T47D (cell line): Measurements from ENCODE around the gene CHRNE.

Experiments
- DNase-seq, 2 experiments: peaks; one replicate each; pipeline versions ENCODE4 v3.0.0 to v3.0.0-alpha.2; 2011 to 2012; ENCODE audit warnings: low read depth in 1 of 2, low spot score in 1 of 2
- JUND ChIP-seq: IDR thresholded peaks from 2 replicates; pipeline ENCODE4 v1.6.1; 2012; ENCODE audit warnings: low read depth
- in situ Hi-C: cut with HindIII; loops from 2 replicates; pipeline ENCODE4 v1.10.0; 2016; ENCODE audit warnings: low sequenced_read_pairs, low pct_unique_long_range_greater_than_20kb

Gene CHRNE

DNA sequence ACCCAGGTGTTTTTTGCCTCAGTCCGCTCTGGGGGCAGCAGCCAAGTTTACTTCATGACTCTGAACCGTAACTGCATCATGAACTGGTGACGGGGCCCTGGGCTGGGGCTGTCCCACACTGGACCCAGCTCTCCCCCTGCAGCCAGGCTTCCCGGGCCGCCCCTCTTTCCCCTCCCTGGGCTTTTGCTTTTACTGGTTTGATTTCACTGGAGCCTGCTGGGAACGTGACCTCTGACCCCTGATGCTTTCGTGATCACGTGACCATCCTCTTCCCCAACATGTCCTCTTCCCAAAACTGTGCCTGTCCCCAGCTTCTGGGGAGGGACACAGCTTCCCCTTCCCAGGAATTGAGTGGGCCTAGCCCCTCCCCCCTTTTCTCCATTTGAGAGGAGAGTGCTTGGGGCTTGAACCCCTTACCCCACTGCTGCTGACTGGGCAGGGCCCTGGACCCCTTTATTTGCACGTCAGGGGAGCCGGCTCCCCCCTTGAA is 5.7 kb downstream of the CHRNE start:
- TF ChIP-seq JUND = no peak
- no peak for DNase-seq
- in situ Hi-C loops = no loop called here

DNA sequence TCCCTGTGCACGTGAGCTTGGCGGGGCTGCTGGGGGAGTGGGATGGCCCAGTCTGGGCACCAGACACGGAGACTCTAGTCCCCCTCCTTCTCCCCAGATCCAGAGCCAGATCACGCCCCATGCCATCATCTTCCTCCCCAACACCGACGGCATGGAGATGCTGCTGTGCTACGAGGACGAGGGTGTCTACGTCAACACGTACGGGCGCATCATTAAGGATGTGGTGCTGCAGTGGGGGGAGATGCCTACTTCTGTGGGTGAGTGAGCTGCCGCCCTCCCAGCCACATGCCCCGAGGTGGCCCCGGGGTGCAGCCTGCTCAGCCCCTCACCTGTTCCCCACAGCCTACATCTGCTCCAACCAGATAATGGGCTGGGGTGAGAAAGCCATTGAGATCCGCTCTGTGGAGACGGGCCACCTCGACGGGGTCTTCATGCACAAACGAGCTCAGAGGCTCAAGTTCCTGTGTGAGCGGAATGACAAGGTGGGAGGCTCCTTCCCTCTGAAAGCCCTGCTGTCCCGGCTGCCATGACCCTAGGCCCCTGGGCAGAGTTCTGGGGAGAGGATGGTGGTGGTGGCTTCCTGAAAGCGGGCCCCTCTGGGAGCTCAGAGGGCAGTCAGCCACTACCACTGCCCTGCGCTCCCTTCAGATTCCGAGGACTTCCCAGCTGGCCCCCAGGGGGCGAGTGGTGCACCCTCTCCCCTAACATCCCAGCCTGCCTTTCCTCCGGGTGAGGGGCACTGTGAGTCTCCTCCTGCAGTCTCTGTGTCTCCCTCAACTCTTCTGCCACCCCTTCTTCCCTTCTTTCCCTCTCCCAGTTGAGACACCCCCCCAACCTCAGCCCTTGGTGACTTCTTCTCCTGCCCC is 6.3 kb downstream of the CHRNE start:
- no peak for DNase-seq
- in situ Hi-C loops = no loop called here

DNA sequence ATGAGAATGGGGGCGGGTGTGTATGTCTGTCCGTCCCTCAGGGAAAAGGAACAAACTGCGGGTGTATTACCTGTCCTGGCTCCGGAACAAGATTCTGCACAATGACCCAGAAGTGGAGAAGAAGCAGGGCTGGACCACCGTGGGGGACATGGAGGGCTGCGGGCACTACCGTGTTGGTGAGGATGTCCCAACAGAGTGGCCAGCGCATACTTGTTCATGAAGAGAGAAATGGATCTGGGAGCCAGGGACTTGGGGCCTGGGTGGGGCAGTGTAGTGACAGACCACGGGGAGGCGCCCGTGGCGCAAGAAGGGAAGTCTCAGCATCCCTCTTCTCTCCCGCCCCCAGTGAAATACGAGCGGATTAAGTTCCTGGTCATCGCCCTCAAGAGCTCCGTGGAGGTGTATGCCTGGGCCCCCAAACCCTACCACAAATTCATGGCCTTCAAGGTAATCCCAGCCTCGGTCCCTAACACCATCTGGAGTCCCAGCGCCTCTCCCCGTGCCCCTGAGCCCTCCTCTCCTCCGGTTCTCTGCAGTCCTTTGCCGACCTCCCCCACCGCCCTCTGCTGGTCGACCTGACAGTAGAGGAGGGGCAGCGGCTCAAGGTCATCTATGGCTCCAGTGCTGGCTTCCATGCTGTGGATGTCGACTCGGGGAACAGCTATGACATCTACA is 7.1 kb downstream of the CHRNE start:
- in situ Hi-C loops = no loop called here
- TF ChIP-seq JUND = no peak
- DNase-seq = no peak

More for the DNA sequence above, 6.3 kb downstream of the CHRNE start:
- no peak for TF ChIP-seq JUND

DNA sequence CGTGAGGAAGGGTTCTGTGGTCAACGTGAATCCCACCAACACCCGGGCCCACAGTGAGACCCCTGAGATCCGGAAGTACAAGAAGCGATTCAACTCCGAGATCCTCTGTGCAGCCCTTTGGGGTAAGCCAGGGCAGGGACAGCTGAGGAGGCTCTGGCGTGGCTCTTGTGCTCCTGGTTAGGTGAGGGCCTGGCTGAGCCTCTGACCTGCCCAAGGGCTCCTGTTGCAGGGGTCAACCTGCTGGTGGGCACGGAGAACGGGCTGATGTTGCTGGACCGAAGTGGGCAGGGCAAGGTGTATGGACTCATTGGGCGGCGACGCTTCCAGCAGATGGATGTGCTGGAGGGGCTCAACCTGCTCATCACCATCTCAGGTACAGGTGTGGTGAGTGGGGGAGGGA is 7.8 kb downstream of the CHRNE start:
- in situ Hi-C loops = no loop called here
- DNase-seq = no peak
- no peak for TF ChIP-seq JUND

DNA sequence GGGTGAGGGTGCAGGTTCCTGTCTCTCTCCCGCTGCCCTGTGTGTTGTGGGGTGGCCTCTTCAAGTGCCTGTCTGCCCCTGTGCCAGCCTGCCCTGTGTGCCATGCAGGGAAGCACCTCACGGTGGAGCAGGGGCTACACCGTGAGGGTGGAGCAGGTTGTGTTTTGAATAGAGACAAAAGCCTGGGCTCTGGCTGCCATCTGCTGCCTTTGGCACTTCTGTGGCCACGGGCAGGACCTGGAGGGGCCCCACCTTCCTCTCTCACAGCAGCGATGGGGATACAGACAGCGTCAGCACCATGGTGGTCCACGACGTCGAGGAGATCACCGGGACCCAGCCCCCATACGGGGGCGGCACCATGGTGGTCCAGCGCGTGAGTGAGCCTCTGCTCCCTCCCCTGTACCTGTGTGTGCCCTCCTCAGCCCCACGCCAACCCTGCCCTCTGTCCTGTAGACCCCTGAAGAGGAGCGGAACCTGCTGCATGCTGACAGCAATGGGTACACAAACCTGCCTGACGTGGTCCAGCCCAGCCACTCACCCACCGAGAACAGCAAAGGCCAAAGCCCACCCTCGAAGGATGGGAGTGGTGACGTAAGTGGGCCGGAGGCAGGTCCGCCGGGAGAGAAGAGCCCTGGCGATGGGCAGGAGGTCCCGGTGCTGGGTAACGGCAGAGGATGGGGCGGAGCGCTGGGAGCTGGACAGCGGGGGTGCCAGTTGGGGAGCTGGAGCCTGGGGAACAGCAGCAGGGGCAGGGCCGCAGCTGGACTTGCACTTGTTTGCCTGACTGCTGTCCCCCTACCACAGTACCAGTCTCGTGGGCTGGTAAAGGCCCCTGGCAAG is 9.0 kb downstream of the CHRNE start:
- in situ Hi-C loops = no loop called here
- DNase-seq = no peak

GRCh38 chr17:4893272-4893671 is 9.6 kb downstream of the CHRNE start:
- in situ Hi-C loops = no loop called here
- DNase-seq = no peak
- TF ChIP-seq JUND = no peak

More for the DNA sequence above, 9.0 kb downstream of the CHRNE start:
- no peak for TF ChIP-seq JUND

DNA sequence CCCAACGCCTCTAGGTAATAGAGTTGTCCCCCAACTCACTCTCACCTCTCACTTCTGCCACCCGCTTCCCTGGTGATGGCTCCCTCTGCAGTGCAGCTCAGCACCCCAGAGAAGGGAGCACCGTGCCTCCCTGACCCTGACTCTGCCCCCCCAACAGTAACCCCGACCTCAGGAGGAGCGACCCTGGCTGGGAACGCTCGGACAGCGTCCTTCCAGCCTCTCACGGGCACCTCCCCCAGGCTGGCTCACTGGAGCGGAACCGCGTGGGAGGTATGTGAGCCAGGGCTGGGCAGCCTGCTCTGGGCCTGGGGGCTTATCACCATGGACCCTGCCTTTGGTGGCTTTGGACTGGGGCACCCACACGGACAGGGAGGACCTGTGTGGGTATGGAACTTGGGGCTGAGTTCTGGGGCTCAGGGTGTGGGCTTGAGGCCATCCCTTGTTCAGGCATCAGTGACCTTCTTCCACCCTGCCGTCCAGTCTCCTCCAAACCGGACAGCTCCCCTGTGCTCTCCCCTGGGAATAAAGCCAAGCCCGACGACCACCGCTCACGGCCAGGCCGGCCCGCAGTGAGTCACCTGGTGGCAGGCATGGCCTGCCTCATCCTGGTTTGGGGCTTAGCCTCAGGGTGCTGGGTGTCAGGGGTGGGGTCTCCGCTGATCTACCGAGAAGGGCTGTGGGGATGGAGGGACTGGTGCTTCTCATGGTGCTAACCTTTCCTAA is 10.2 kb downstream of the CHRNE start:
- no peak for TF ChIP-seq JUND
- in situ Hi-C loops = no loop called here
- no peak for DNase-seq

DNA sequence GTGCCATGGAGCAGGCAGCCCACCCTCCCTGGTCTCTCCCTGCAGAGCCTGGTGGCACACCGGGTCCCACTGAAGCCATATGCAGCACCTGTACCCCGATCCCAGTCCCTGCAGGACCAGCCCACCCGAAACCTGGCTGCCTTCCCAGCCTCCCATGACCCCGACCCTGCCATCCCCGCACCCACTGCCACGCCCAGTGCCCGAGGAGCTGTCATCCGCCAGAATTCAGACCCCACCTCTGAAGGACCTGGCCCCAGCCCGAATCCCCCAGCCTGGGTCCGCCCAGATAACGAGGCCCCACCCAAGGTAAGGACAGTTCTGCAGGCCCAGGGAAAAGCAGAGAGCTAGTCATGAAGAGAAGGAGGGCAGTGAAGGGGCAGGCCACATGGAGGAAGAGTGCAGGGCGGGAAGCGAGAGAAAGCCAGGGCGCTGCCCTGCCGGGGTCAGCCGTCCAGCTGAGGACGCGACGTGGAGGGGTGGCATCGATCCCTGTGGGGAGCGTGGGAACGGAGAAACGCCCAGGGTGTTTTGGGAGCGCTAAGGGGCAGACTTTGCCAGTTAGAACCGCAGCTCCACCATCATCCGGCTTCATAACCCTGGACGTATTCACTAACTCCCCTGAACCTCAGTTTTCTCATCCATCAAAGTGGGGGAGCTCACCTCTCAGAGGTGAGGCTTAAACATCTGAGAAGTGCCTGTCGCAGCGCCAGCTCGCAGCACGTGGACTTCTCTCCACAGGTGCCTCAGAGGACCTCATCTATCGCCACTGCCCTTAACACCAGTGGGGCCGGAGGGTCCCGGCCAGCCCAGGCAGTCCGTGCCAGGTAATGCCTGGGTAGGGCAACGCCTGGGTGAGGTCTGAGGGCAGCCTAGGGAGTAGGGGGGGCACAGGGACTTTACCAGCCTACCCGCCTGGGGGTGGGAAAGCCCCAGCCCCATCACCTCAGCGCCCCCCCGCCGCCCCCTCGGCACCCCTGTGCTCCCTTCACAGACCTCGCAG is 11.2 kb downstream of the CHRNE start:
- in situ Hi-C loops = no loop called here
- DNase-seq = no peak

DNA sequence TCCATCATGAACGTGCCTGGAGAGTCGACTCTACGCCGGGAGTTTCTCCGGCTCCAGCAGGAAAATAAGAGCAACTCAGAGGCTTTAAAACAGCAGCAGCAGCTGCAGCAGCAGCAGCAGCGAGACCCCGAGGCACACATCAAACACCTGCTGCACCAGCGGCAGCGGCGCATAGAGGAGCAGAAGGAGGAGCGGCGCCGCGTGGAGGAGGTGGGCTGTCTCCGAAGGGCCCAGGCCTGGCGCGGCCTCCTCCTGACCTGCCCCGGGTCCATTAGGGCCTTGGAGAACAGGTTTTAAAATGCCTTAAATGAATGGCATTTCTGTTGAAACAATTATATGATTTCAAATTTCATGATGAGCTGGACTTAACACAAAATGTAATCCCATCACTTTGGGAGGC is 15.3 kb downstream of the CHRNE start:
- DNase-seq = no peak
- TF ChIP-seq JUND = no peak
- in situ Hi-C loops = no loop called here

More for the DNA sequence above, 11.2 kb downstream of the CHRNE start:
- TF ChIP-seq JUND = no peak

GRCh38 chr17:4886830-4887229 is 16.1 kb downstream of the CHRNE start:
- TF ChIP-seq JUND = no peak
- DNase-seq = no peak
- in situ Hi-C loops = no loop called here

DNA sequence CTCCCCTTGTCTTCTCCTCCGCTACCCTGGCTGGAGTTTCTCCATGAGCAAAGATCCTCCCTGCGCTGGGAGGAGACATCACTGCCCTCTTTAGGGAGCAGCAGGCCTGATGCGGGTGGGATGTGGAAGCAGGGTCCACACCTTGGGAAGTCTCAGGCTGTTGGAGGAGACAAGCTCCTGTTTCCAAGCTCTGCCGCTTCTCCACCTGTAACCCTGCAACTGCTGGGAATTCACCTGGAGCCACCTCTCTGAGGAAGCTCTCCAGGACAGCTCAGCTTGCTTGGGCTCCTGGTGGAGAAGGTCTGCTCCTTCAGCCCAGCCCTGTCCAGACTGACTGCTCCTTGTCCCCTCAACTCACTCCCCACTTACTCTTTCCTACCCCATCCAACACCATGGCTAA is 18.4 kb downstream of the CHRNE start:
- no peak for DNase-seq
- no peak for TF ChIP-seq JUND
- in situ Hi-C loops = no loop called here
